Smooth muscle cell (in vitro differentiated cells): Measurements from ENCODE around the gene U2AF1L4. TPM values are rescaled to one million over a fixed set of nuclear protein-coding genes. Genes with fewer than 3 reads are reported as not detected.

Experiments used
- DNase-seq: peaks from one replicate; lab custom pipeline; 2025; ENCODE audit not compliant: unreplicated experiment; lab: John Stamatoyannopoulos, UW
- H2AFZ ChIP-seq: fragments of 200-600 bp; sonication (generic); 2 replicates; pipeline ENCODE4 v1.6.0; 2016; ENCODE audit warnings: antibody characterized with exemption, low read depth, mild to moderate bottlenecking
- H3F3A ChIP-seq: fragments of 200-600 bp; sonication (generic); 2 replicates; pipeline ENCODE4 v1.6.0; 2017; ENCODE audit warnings: antibody characterized with exemption, low read depth
- H3K27ac ChIP-seq: fragments of 200-600 bp; sonication (generic); 2 replicates; pipeline ENCODE4 v1.5.1; 2016; ENCODE audit warnings: low read depth, mild to moderate bottlenecking
- H3K27me3 ChIP-seq: fragments of 200-600 bp; sonication (generic); 2 replicates; pipeline ENCODE4 v1.6.1; 2016; ENCODE audit warnings: low read depth, mild to moderate bottlenecking
- H3K36me3 ChIP-seq: fragments of 200-600 bp; sonication (generic); 2 replicates; pipeline ENCODE4 v1.5.1; 2016; ENCODE audit warnings: low read depth
- H3K4me1 ChIP-seq: fragments of 200-600 bp; sonication (generic); 2 replicates; pipeline ENCODE4 v1.5.1; 2016; ENCODE audit warnings: low read depth
- H3K4me2 ChIP-seq: fragments of 200-600 bp; sonication (generic); 2 replicates; pipeline ENCODE4 v1.6.0; 2016; ENCODE audit warnings: mild to moderate bottlenecking
- H3K4me3 ChIP-seq: fragments of 200-600 bp; sonication (generic); 2 replicates; pipeline ENCODE4 v1.5.1; 2016; ENCODE audit warnings: mild to moderate bottlenecking
- H3K79me2 ChIP-seq: fragments of 200-600 bp; sonication (generic); 2 replicates; pipeline ENCODE4 v1.6.0; 2016; ENCODE audit warnings: low read depth, mild to moderate bottlenecking
- H3K9ac ChIP-seq: fragments of 200-600 bp; sonication (generic); 2 replicates; pipeline ENCODE4 v1.6.0; 2016; ENCODE audit warnings: low read depth
- H3K9me3 ChIP-seq: fragments of 200-600 bp; sonication (generic); replicated peaks from 2 replicates; pipeline ENCODE4 v1.5.1; 2016; ENCODE audit warnings: low read depth
- H4K20me1 ChIP-seq: fragments of 200-600 bp; sonication (generic); 2 replicates; pipeline ENCODE4 v1.6.0; 2016; ENCODE audit warnings: low read depth
- CTCF ChIP-seq: fragments of 200-600 bp; sonication (generic); IDR thresholded peaks from 2 replicates; pipeline ENCODE4 v1.5.1; 2017; ENCODE audit warnings: borderline replicate concordance, mild to moderate bottlenecking, antibody characterized with exemption; ENCODE audit not compliant: insufficient read depth, poor library complexity, severe bottlenecking
- WGBS: methylation state at CpG from one replicate; pipeline ENCODE4 v1.1.7; 2016; ENCODE audit warnings: low lambda C conversion rate; 5-methylcytosine and 5-hydroxymethylcytosine counted together
- polyA plus RNA-seq: library from polyadenylated mRNA; unstranded; fragments of >200 nt; fragmentation: Nextera tagmentation; extraction: Ambion mirVana; gene quantifications from 2 replicates; pipeline ENCODE4 v1.2.1, GENCODE V29; 2016
- total RNA-seq: library from RNA; depleted of rRNA; stranded (reverse); fragments of >200 nt; gene quantifications from 2 replicates; pipeline ENCODE4 v1.2.3, GENCODE V29; 2014

Gene U2AF1L4
- total and polyA plus RNA-seq, 2 experiments from 2014 or later = 14.6 to 29.3 TPM

- no peaks in the 10 kb centered on the region for H3K27me3 ChIP-seq
- H3K9ac ChIP-seq = no peak overlapping the region
- H3K79me2 ChIP-seq = no peaks in the 10 kb centered on the region
- no peak overlapping the region for H3K4me2 ChIP-seq
- no peaks in the 10 kb centered on the region for H3K36me3 ChIP-seq
- no peaks in the 10 kb centered on the region for H3F3A ChIP-seq
- no peak overlapping the region for H3K4me3 ChIP-seq
- no peaks in the 10 kb centered on the region for H3K9me3 ChIP-seq
- H3K27ac ChIP-seq = no peak overlapping the region
- no peaks in the 10 kb centered on the region for H4K20me1 ChIP-seq
- TF ChIP-seq CTCF = no peak
- DNase-seq = no peak
- no peak overlapping the region for H2AFZ ChIP-seq
- WGBS = 84% methylated on average over 19 of the region's 19 CpGs
- no peaks in the 10 kb centered on the region for H3K4me1 ChIP-seq
Measured at GRCh38 chr19:35789978-35790944, 45.0 kb upstream of the U2AF1L4 start.

- Histone ChIP-seq H3F3A (no peaks in the 10 kb centered on the region), H3K9ac (no peak overlapping the region), H2AFZ (no peak overlapping the region), H4K20me1 (no peaks in the 10 kb centered on the region), H3K4me2 (no peak overlapping the region), H3K9me3 (no peaks in the 10 kb centered on the region), H3K27ac (no peak overlapping the region), H3K79me2 (no peaks in the 10 kb centered on the region), H3K36me3 (no peaks in the 10 kb centered on the region), H3K27me3 (no peaks in the 10 kb centered on the region), H3K4me1 (no peaks in the 10 kb centered on the region), H3K4me3 (no peak overlapping the region)
- 90% methylated on average over 11 of the region's 11 CpGs for WGBS
- no peak for DNase-seq
- no peak for TF ChIP-seq CTCF
Measured at GRCh38 chr19:35789195-35789977, 44.2 kb upstream of the U2AF1L4 start.

GRCh38 chr19:35788205-35788960 is 43.2 kb upstream of the U2AF1L4 start:
- Histone ChIP-seq H2AFZ (no peak overlapping the region), H3K27me3 (no peaks in the 10 kb centered on the region), H3F3A (no peaks in the 10 kb centered on the region), H3K36me3 (no peaks in the 10 kb centered on the region), H3K79me2 (no peaks in the 10 kb centered on the region), H3K4me1 (no peaks in the 10 kb centered on the region), H3K4me2 (no peak overlapping the region), H3K4me3 (no peak overlapping the region), H3K9ac (no peak overlapping the region), H4K20me1 (no peaks in the 10 kb centered on the region), H3K27ac (no peak overlapping the region), H3K9me3 (no peaks in the 10 kb centered on the region)
- DNase-seq = no peak
- TF ChIP-seq CTCF = no peak
- WGBS = 85% methylated on average over 8 of the region's 12 CpGs
